Measurements from ENCODE around the gene E4F1.

Gene E4F1

GRCh38 chr16:2230376-2230775 is 7.0 kb downstream of the E4F1 start:
- no peak overlapping the region for H3K27ac ChIP-seq (ENCODE audit: low read depth, low read length)
- no peaks in the 10 kb centered on the region for H3K4me1 ChIP-seq (ENCODE audit: control insufficient read depth, insufficient read depth, low read length)
- H3K4me3 ChIP-seq (ENCODE audit: low read length), result no peak overlapping the region
- no peak overlapping the region for H3K9ac ChIP-seq (ENCODE audit: low read length)
- H3K27me3 ChIP-seq (ENCODE audit: control insufficient read depth, insufficient read depth, low read length), result peaks cover 4% of the 10 kb centered on the region
- peaks cover 51% of the 10 kb centered on the region for H3K36me3 ChIP-seq (ENCODE audit: control insufficient read depth, insufficient read depth, low read length)

- Histone ChIP-seq H3K27me3 (ENCODE audit: control insufficient read depth, insufficient read depth, low read length) (peaks cover 4% of the 10 kb centered on the region), H3K4me3 (ENCODE audit: low read length) (no peak overlapping the region), H3K36me3 (ENCODE audit: control insufficient read depth, insufficient read depth, low read length) (peaks cover 54% of the 10 kb centered on the region), H3K27ac (ENCODE audit: low read depth, low read length) (no peak overlapping the region), H3K9ac (ENCODE audit: low read length) (no peak overlapping the region), H3K4me1 (ENCODE audit: control insufficient read depth, insufficient read depth, low read length) (no peaks in the 10 kb centered on the region)
Observed at GRCh38 chr16:2231016-2231931, 7.9 kb downstream of the E4F1 start.

- Histone ChIP-seq H3K4me1 (ENCODE audit: control insufficient read depth, insufficient read depth, low read length) (no peaks in the 10 kb centered on the region), H3K9ac (ENCODE audit: low read length) (no peak overlapping the region), H3K36me3 (ENCODE audit: control insufficient read depth, insufficient read depth, low read length) (peaks cover 50% of the 10 kb centered on the region), H3K27ac (ENCODE audit: low read depth, low read length) (no peak overlapping the region), H3K4me3 (ENCODE audit: low read length) (no peak overlapping the region), H3K27me3 (ENCODE audit: control insufficient read depth, insufficient read depth, low read length) (peaks cover 7% of the 10 kb centered on the region)
Observed at GRCh38 chr16:2232094-2232990, 9.0 kb downstream of the E4F1 start.

- Histone ChIP-seq H3K36me3 (ENCODE audit: control insufficient read depth, insufficient read depth, low read length) (peaks cover 50% of the 10 kb centered on the region), H3K9ac (ENCODE audit: low read length) (no peak overlapping the region), H3K27ac (ENCODE audit: low read depth, low read length) (no peak overlapping the region), H3K4me1 (ENCODE audit: control insufficient read depth, insufficient read depth, low read length) (no peaks in the 10 kb centered on the region), H3K27me3 (ENCODE audit: control insufficient read depth, insufficient read depth, low read length) (peaks cover 7% of the 10 kb centered on the region), H3K4me3 (ENCODE audit: low read length) (no peak overlapping the region)
Observed at GRCh38 chr16:2233046-2233775, 9.8 kb downstream of the E4F1 start.

- Histone ChIP-seq H3K36me3 (ENCODE audit: control insufficient read depth, insufficient read depth, low read length) (peaks cover 47% of the 10 kb centered on the region), H3K4me3 (ENCODE audit: low read length) (no peak overlapping the region), H3K27me3 (ENCODE audit: control insufficient read depth, insufficient read depth, low read length) (peaks cover 7% of the 10 kb centered on the region), H3K4me1 (ENCODE audit: control insufficient read depth, insufficient read depth, low read length) (no peaks in the 10 kb centered on the region), H3K27ac (ENCODE audit: low read depth, low read length) (no peak overlapping the region), H3K9ac (ENCODE audit: low read length) (no peak overlapping the region)
Observed at GRCh38 chr16:2233872-2234812, 10.8 kb downstream of the E4F1 start.

- Histone ChIP-seq H3K27ac (ENCODE audit: low read depth, low read length) (no peak overlapping the region), H3K4me3 (ENCODE audit: low read length) (no peak overlapping the region), H3K4me1 (ENCODE audit: control insufficient read depth, insufficient read depth, low read length) (no peaks in the 10 kb centered on the region), H3K27me3 (ENCODE audit: control insufficient read depth, insufficient read depth, low read length) (peaks cover 3% of the 10 kb centered on the region), H3K36me3 (ENCODE audit: control insufficient read depth, insufficient read depth, low read length) (peaks cover 42% of the 10 kb centered on the region), H3K9ac (ENCODE audit: low read length) (no peak overlapping the region)
Observed at GRCh38 chr16:2234813-2235170, 11.4 kb downstream of the E4F1 start.

- peaks cover 3% of the 10 kb centered on the region for H3K27me3 ChIP-seq (ENCODE audit: control insufficient read depth, insufficient read depth, low read length)
- peaks cover 38% of the 10 kb centered on the region for H3K36me3 ChIP-seq (ENCODE audit: control insufficient read depth, insufficient read depth, low read length)
- no peak overlapping the region for H3K9ac ChIP-seq (ENCODE audit: low read length)
- no peak overlapping the region for H3K4me3 ChIP-seq (ENCODE audit: low read length)
- no peaks in the 10 kb centered on the region for H3K4me1 ChIP-seq (ENCODE audit: control insufficient read depth, insufficient read depth, low read length)
- no peak overlapping the region for H3K27ac ChIP-seq (ENCODE audit: low read depth, low read length)
Observed at GRCh38 chr16:2235234-2235651, 11.9 kb downstream of the E4F1 start.

GRCh38 chr16:2235695-2236336 is 12.4 kb downstream of the E4F1 start:
- peaks cover 38% of the 10 kb centered on the region for H3K36me3 ChIP-seq (ENCODE audit: control insufficient read depth, insufficient read depth, low read length)
- no peak overlapping the region for H3K9ac ChIP-seq (ENCODE audit: low read length)
- H3K27ac ChIP-seq (ENCODE audit: low read depth, low read length), result no peak overlapping the region
- no peaks in the 10 kb centered on the region for H3K4me1 ChIP-seq (ENCODE audit: control insufficient read depth, insufficient read depth, low read length)
- H3K27me3 ChIP-seq (ENCODE audit: control insufficient read depth, insufficient read depth, low read length), result peaks cover 3% of the 10 kb centered on the region
- H3K4me3 ChIP-seq (ENCODE audit: low read length), result no peak overlapping the region

- no peak within 1 kb of the TSS for H3K27ac ChIP-seq (ENCODE audit: low read depth, low read length)
- H3K9ac ChIP-seq (ENCODE audit: low read length), result no peak within 1 kb of the TSS
- H3K4me3 ChIP-seq (ENCODE audit: low read length), result peak within 1 kb of the TSS; percentile 36
- H3K4me1 ChIP-seq (ENCODE audit: control insufficient read depth, insufficient read depth, low read length), result no peaks in the 10 kb centered on the region
- peaks cover 3% of the 10 kb centered on the region for H3K27me3 ChIP-seq (ENCODE audit: control insufficient read depth, insufficient read depth, low read length)
- H3K36me3 ChIP-seq (ENCODE audit: control insufficient read depth, insufficient read depth, low read length), result peaks cover 36% of the 10 kb centered on the region
Observed at GRCh38 chr16:2236337-2237101, 13.1 kb downstream of the E4F1 start, which contains the start of gene DNASE1L2. TSS of gene DNASE1L2 (plus strand) at chr16:2236444. CDS start at chr16:2236817, 373 bp downstream.

GRCh38 chr16:2237102-2237482 is 13.7 kb downstream of the E4F1 start:
- Histone ChIP-seq H3K4me3 (ENCODE audit: low read length) (no peak overlapping the region), H3K4me1 (ENCODE audit: control insufficient read depth, insufficient read depth, low read length) (no peaks in the 10 kb centered on the region), H3K9ac (ENCODE audit: low read length) (no peak overlapping the region), H3K27me3 (ENCODE audit: control insufficient read depth, insufficient read depth, low read length) (peaks cover 3% of the 10 kb centered on the region), H3K36me3 (ENCODE audit: control insufficient read depth, insufficient read depth, low read length) (peaks cover 30% of the 10 kb centered on the region), H3K27ac (ENCODE audit: low read depth, low read length) (no peak overlapping the region)

Measured in rectal smooth muscle tissue (tissue), 1 donor.